Spleen (tissue), 7 donors: Measurements from ENCODE around the gene MFAP2.

Experiments used
- CTCF ChIP-seq, 11 experiments: fragments of 200-600 bp in 7 of 11; fragments of 450-650 bp in 4 of 11; sonication (generic) in 4 of 11; IDR thresholded peaks in 8 of 11; conservative IDR thresholded peaks in 3 of 11; 1 replicate in 7 of 11; 2 replicates in 4 of 11; pipeline versions ENCODE4 v1.4.0 to v1.8.0; 2016 to 2021; ENCODE audit warnings: antibody characterized with exemption in 11 of 11, inconsistent platforms in 4 of 11, mild to moderate bottlenecking in 1 of 11
- POLR2A ChIP-seq, 3 donors: fragments of 450-650 bp; IDR thresholded peaks; one replicate each; pipeline ENCODE4 v1.5.1; 2017; ENCODE audit warnings: antibody characterized with exemption in 3 of 3, mild to moderate bottlenecking in 1 of 3
- POLR2AphosphoS5 ChIP-seq, 3 donors: sonication (generic); formaldehyde crosslinking; IDR thresholded peaks; one replicate each; pipeline ENCODE4 v1.5.1; 2017; ENCODE audit warnings: antibody characterized with exemption in 3 of 3
- donor health status: DM: no; HTN: no; CAD: no; lungs with moderate emphysema.
- donor health status: DM: no; HTN: no; CAD: no.
- donor health status: DM: no; HTN: no; CAD: no.

DNA sequence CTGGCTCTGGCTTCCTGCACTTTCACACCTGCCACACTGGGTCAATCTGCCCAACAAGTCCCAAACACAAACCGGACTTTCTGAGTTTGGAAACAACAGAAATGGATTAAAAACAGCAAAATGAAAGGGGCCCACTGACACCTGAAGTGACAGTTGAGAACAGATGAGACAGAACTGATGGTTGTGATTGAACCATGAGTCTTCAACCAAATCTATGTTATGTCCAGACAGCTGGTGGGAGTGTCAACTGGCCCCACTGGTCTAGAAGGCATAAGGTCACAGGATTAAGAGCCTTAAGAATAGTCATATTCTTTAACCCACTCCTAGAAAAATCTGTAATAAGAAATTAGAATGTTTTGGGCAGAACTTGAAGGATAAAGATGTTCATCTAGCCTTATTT, 44.3 kb upstream of the MFAP2 start:
- TF ChIP-seq CTCF (IDR thresholded peaks at IDR 0.05 in 8 of 11, conservative IDR thresholded peaks at IDR 0.05 in 3 of 11), result no peak
- TF ChIP-seq POLR2A (IDR thresholded peaks at IDR 0.05), result no peak
- TF ChIP-seq POLR2AphosphoS5 (IDR thresholded peaks at IDR 0.05), result no peak
